Nephron (organoid): ENCODE results near the gene MYO18B.

Experiments used
- H3K27ac Mint-ChIP-seq, 3 experiments: 2 replicates each; pipeline ENCODE4 v1.8.0; 2020; ENCODE audit warnings: mixed read lengths in 3 of 3, mild to moderate bottlenecking in 2 of 3, moderate library complexity in 1 of 3
- H3K27me3 Mint-ChIP-seq: 2 replicates; pipeline ENCODE4 v1.8.0; 2021; ENCODE audit warnings: low read depth, mild to moderate bottlenecking, moderate library complexity, mixed read lengths
- H3K36me3 Mint-ChIP-seq: 2 replicates; pipeline ENCODE4 v1.8.0; 2020; ENCODE audit warnings: low read depth, mixed read lengths
- H3K4me1 Mint-ChIP-seq: 2 replicates; pipeline ENCODE4 v1.8.0; 2020; ENCODE audit warnings: mixed read lengths
- H3K4me3 Mint-ChIP-seq, 3 experiments: 2 replicates each; pipeline ENCODE4 v1.8.0; 2020; ENCODE audit warnings: mild to moderate bottlenecking in 3 of 3, mixed read lengths in 3 of 3, moderate library complexity in 2 of 3
- H3K9me3 Mint-ChIP-seq: 2 replicates; pipeline ENCODE4 v1.8.0; 2020; ENCODE audit warnings: mixed read lengths
- TF ChIP-seq, protein P1 (sequence below), 3 experiments: fragments of 200-600 bp; sonication (generic); IDR thresholded peaks; one replicate each; pipeline ENCODE4 v1.5.0; 2021; ENCODE audit warnings: antibody characterized with exemption in 3 of 3; ENCODE audit not compliant: unreplicated experiment in 3 of 3

Gene MYO18B

DNA sequence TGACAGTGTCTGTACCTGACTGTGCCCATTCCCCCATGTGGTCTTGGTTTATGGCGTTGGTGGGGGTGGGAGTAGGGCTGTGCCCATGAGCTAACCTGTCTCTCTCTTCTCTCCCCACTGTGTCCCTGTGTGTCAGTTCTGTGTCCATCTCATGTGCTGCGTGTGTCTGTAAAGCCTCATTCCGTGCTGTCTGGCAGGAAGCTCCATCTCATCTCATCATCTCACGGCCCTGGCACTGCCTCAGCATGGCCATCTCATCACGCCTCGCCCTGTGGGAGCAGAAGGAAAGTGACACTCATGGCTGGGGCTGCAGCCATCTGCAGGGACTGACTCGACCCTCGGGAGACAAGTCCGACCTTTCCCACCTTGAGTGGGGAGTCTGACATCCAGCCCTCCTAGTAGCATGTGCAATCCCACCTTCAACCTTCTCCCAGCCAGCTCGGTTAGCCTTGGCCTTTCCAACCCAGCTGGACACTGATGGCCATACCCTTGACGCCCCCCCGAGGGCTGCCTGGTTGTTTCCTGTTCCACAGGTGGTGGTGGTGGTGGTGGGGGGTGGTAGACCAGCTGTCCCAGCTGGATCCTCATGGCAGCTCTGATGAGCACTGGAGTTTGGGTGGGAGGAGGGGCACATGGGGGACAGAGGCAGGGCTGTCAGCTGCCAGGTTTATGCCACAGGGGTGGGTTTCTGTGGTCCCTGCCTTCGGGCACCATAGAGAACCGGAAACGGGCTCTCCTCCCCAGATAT is 19.0 kb downstream of the MYO18B start:
- Mint-ChIP-seq H3K4me3 (no peak overlapping the region), H3K27ac (no peak overlapping the region), H3K27me3 (peaks cover 19% of the 10 kb centered on the region), H3K9me3 (peaks cover 9% of the 10 kb centered on the region), H3K4me1 (peaks cover 22% of the 10 kb centered on the region), H3K36me3 (no peaks in the 10 kb centered on the region)
- TF ChIP-seq, protein P1, sequence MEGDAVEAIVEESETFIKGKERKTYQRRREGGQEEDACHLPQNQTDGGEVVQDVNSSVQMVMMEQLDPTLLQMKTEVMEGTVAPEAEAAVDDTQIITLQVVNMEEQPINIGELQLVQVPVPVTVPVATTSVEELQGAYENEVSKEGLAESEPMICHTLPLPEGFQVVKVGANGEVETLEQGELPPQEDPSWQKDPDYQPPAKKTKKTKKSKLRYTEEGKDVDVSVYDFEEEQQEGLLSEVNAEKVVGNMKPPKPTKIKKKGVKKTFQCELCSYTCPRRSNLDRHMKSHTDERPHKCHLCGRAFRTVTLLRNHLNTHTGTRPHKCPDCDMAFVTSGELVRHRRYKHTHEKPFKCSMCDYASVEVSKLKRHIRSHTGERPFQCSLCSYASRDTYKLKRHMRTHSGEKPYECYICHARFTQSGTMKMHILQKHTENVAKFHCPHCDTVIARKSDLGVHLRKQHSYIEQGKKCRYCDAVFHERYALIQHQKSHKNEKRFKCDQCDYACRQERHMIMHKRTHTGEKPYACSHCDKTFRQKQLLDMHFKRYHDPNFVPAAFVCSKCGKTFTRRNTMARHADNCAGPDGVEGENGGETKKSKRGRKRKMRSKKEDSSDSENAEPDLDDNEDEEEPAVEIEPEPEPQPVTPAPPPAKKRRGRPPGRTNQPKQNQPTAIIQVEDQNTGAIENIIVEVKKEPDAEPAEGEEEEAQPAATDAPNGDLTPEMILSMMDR (IDR thresholded peaks at IDR 0.05; ENCODE audit: unreplicated experiment in 3 of 3), result no peak

DNA sequence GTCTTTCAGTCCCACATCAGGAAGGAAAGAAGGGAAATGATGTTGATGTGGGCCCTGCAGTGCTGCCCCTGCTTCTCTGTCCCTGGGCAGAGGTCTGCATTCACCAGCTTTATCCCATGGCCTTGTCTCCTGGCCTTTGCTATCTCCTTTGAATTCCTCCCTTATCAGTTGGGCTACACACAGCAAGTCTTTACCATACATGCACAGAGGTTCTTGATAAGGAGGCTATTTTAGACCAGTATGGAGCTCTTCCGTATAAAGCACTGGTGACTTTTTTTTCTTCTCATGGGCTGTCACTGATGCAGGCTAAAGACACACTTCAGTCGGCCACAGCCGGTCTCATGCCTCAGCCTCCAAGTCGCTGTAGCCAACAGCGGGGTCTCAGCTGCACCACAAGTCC is 20.2 kb downstream of the MYO18B start:
- peaks cover 22% of the 10 kb centered on the region for H3K4me1 Mint-ChIP-seq
- no peaks in the 10 kb centered on the region for H3K36me3 Mint-ChIP-seq
- peaks cover 18% of the 10 kb centered on the region for H3K9me3 Mint-ChIP-seq
- peaks cover 23% of the 10 kb centered on the region for H3K27me3 Mint-ChIP-seq
- TF ChIP-seq, protein P1 (IDR thresholded peaks at IDR 0.05; ENCODE audit: unreplicated experiment in 3 of 3), result no peak
- no peak overlapping the region for H3K27ac Mint-ChIP-seq
- no peak overlapping the region for H3K4me3 Mint-ChIP-seq

DNA sequence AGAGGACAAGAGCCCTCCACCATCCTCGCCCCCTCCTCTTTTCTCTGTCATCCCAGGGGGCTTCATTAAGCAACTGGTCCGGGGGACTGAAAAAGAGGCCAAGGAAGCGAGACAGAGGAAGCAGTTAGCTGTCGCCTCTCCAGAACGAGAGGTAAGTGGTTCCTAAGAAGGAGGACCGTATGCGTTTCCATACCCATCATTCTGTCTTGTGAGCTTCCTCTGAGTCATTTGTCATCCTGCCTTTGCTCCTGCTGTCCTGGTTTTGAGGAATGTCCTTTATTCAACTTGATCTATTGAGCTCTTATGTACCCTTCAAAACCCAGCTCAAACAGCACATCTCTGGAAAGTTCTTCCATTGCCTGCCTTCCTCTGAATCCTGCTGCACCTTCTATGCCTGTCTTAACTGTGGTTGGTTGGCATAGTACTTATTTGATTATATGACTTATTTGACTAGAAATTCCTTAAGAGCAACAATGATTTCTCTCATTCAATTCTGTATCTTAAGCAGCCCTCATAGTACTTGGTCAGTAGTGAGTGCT is 21.3 kb downstream of the MYO18B start:
- Mint-ChIP-seq H3K27me3 (peaks cover 23% of the 10 kb centered on the region), H3K9me3 (peaks cover 18% of the 10 kb centered on the region), H3K4me1 (peaks cover 21% of the 10 kb centered on the region), H3K4me3 (no peak overlapping the region), H3K36me3 (no peaks in the 10 kb centered on the region), H3K27ac (no peak overlapping the region)
- TF ChIP-seq, protein P1 (IDR thresholded peaks at IDR 0.05; ENCODE audit: unreplicated experiment in 3 of 3), result no peak

DNA sequence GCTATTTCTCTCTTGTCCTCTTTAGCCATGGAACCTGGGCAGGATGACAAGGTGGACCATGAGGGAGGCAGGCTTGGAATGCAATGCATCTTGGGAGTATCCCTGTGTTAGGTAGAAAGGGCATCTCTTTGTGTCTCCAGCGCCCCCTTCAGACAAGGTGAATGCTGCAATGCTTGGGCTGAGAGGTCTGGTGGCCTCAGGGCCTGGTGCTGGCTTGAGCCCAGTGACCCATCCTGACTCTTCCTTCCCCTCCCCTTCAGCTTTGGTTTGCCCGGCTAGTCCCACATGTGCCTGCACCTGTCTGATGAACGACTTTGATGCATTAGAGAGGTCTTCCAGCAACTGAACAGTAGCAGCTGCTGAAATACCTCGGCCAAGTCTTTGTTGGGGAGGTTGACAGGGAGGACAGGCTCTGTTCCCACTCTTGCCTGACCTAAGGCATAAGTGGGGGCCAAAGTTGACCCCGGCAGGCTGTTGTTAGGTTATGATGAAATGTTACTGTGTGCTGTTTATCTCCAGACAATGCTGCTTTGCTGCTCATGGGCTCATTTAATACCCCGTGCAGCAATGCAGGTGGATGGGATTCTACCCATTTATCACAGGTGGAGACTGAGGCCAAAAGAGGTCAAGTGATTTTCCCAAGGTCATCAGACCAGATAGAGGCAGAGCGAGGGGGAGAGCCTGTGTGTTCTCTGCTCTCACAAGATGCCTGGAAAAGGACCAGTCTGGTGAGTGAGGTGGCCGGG is 22.5 kb downstream of the MYO18B start:
- Mint-ChIP-seq H3K4me3 (no peak overlapping the region), H3K27me3 (peaks cover 23% of the 10 kb centered on the region), H3K4me1 (peaks cover 12% of the 10 kb centered on the region), H3K36me3 (no peaks in the 10 kb centered on the region), H3K9me3 (peaks cover 18% of the 10 kb centered on the region), H3K27ac (no peak overlapping the region)
- TF ChIP-seq, protein P1 (IDR thresholded peaks at IDR 0.05; ENCODE audit: unreplicated experiment in 3 of 3), result no peak

DNA sequence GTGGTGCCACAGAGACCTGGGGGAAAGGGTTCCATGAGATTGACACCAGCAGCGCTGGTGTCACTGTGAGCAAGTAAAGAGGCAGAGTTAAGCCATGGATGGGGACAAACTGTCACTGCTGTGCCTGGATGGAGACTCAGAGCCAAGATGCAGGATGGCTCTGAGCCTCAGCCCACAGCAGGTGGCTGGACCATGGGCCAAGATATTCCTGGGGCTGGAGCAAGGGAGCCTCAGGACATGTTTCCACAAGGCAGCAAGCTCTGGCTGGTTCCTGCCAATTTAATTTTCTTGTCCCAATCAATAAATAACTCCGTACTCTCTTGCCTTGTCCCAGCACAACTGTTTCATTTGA is 23.0 kb downstream of the MYO18B start:
- Mint-ChIP-seq H3K4me3 (no peak overlapping the region), H3K27ac (no peak overlapping the region), H3K4me1 (peaks cover 12% of the 10 kb centered on the region), H3K27me3 (peaks cover 27% of the 10 kb centered on the region), H3K9me3 (peaks cover 18% of the 10 kb centered on the region), H3K36me3 (no peaks in the 10 kb centered on the region)
- TF ChIP-seq, protein P1 (IDR thresholded peaks at IDR 0.05; ENCODE audit: unreplicated experiment in 3 of 3), result no peak
